ENCODE results near the gene RPGRIP1. TPM values are rescaled to one million over a fixed set of nuclear protein-coding genes. Genes with fewer than 3 reads are reported as not detected.

The RPGRIP1 gene
- total and polyA plus RNA-seq, 8 donors: 0.41 to 1.3 (median 0.64) TPM

DNA sequence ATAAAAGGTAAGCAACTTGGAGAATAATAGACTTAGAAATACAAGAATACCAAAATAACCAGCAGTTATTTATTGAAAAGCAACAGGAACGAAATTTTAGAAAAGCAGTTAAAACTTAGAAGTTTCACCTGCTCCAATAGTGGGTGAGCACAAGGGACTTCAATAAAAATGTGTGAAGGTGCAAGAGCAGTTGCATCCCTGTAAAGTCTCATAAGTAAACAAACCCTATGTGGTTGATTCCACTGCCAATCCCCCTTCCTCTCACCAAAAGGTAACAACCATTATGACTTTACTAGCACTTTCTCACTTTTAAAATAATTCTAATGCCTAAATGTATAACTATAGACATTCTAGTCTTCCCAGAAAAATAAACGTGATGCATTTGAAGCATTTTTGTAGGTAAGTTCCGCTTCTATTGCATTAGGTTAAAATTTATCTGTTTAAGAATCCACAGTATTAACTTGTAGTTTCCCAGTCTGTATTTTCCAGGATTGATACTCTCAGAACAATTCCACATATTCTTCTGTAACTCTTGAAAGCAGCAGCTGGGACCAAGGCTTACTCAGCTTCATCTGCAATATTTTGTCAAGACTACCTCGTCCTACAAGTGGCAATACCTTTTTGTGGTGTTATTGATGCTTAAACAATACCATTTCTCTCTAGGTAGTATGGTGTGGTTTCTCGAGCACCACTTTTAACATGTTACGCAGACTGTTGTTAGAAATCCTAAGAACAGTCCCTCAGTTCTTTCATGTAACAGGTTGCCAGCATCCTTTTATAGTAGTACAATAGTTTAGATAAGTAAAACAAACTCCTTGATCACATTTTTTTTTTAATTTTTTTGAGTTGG lies 42.7 kb upstream of the RPGRIP1 start:
- H3K27me3 ChIP-seq: no peaks in the 10 kb centered on the region
- DNase-seq (no peak), ATAC-seq (peak; percentile 73)
- TF ChIP-seq, protein P1, sequence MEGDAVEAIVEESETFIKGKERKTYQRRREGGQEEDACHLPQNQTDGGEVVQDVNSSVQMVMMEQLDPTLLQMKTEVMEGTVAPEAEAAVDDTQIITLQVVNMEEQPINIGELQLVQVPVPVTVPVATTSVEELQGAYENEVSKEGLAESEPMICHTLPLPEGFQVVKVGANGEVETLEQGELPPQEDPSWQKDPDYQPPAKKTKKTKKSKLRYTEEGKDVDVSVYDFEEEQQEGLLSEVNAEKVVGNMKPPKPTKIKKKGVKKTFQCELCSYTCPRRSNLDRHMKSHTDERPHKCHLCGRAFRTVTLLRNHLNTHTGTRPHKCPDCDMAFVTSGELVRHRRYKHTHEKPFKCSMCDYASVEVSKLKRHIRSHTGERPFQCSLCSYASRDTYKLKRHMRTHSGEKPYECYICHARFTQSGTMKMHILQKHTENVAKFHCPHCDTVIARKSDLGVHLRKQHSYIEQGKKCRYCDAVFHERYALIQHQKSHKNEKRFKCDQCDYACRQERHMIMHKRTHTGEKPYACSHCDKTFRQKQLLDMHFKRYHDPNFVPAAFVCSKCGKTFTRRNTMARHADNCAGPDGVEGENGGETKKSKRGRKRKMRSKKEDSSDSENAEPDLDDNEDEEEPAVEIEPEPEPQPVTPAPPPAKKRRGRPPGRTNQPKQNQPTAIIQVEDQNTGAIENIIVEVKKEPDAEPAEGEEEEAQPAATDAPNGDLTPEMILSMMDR (IDR thresholded peaks at IDR 0.05): no peak
- H3K4me3 ChIP-seq: no peak overlapping the region
- peaks cover 0 to 61% of the 10 kb centered on the region in 2 donors for H3K36me3 ChIP-seq
- intact Hi-C loops (cut with DNase I): no loop called here
- H3K27ac ChIP-seq: no peak overlapping the region
- H3K4me1 ChIP-seq: peaks cover 14 to 93% of the 10 kb centered on the region in 2 donors
- no peaks in the 10 kb centered on the region for H3K9me3 ChIP-seq

DNA sequence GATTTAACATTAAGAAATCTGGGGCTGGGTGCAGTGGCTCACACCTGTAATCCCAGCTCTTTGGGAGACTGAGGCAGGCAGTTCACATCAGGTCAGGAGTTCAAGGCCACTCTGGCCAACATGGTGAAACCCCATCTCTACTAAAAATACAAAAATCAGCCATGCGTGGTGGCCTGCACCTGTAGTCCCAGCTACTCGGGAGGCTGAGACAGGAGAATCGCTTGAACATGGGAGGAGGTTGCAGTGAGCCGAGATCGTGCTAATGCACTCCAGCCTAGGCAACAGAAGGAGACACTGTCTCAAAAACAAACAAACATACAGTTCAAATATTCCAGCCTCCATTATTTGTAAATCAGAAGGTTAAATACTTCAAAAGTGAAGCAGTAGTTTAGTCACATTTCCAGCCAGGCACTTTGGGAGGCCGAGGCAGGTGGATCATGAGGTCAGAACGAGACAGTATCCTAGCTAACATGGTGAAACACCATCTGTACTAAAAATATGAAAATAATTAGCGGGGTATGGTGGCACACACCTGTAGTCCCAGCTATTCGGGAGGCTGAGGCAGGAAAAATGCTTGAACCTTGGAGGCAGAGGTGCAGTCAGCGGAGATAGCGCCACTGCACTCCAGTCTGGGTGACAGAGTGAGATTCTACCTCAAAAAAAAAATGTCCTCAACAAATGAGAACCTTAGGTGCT lies 40.9 kb upstream of the RPGRIP1 start:
- no peak overlapping the region for H3K27ac ChIP-seq
- DNase-seq (no peak), ATAC-seq (no peak)
- no peaks in the 10 kb centered on the region for H3K27me3 ChIP-seq
- H3K4me1 ChIP-seq: peaks cover 14 to 95% of the 10 kb centered on the region in 2 donors
- H3K36me3 ChIP-seq: peaks cover 0 to 61% of the 10 kb centered on the region in 2 donors
- TF ChIP-seq, protein P1 (IDR thresholded peaks at IDR 0.05): no peak
- no peak overlapping the region for H3K4me3 ChIP-seq
- intact Hi-C loops (cut with DNase I): no loop called here
- no peaks in the 10 kb centered on the region for H3K9me3 ChIP-seq

DNA sequence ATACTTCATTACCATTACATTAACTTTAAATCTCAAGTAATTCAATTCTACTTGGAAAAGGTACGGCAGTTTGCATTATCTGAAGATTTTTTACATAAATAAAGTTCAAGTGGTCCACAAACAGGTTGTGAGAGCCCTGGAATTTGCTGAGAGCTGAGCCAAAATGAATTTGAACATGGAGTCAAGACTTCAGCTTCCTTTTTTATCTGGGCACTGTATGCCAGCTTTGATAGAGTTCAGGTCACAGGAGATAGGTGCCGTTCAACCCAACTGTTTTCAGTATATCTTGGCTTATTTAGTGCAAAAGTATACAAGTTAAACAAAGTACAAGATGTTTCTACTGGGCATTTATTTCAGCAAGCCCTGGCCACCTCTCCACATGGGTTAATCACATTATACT lies 39.5 kb upstream of the RPGRIP1 start:
- Histone ChIP-seq H3K9me3 (no peaks in the 10 kb centered on the region), H3K27ac (no peak overlapping the region), H3K4me3 (no peak overlapping the region), H3K4me1 (peaks cover 14 to 94% of the 10 kb centered on the region in 2 donors), H3K36me3 (peaks cover 0 to 67% of the 10 kb centered on the region in 2 donors), H3K27me3 (no peaks in the 10 kb centered on the region)
- DNase-seq: peak in 1 of 4 donors; percentile 24
- TF ChIP-seq, protein P1 (IDR thresholded peaks at IDR 0.05): no peak
- ATAC-seq: peak; percentile 65
- intact Hi-C loops (cut with DNase I): no loop called here

DNA sequence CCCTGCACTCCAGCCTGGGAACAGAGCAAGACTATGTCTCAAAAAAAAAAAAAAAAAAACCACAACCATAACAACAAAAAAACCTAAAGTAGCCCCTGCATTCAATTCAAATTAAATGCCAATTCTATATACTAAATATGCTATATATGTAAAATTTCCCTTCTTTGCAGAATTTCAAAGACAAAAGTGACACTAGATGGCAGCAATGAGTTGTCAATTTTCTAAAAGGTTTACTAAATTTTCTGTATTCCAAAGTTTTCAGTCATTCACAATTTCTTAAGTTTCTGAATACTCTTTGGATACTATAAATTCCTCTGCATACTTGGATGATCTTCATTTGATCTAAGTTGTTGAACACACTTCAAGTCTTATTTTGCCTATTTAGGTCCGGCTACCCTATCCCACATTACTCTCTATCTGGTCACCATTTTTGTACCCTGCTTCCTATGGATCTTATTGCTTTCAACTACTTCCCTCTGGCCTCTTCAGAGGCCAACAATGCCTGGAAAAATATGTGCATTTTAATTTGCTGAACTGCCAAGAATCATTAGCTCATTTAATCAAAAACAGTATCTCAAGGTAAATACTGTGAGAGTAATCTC lies 38.6 kb upstream of the RPGRIP1 start:
- Histone ChIP-seq H3K27ac (peak overlapping the region in 1 of 2 donors; percentile 7), H3K36me3 (peaks cover 0 to 76% of the 10 kb centered on the region in 2 donors), H3K4me3 (no peak overlapping the region), H3K27me3 (no peaks in the 10 kb centered on the region), H3K9me3 (no peaks in the 10 kb centered on the region), H3K4me1 (peaks cover 14 to 94% of the 10 kb centered on the region in 2 donors)
- intact Hi-C loops (cut with DNase I): no loop called here
- ATAC-seq: no peak
- peak in 1 of 4 donors; percentile 21 for DNase-seq
- TF ChIP-seq, protein P1 (IDR thresholded peaks at IDR 0.05): peak in 1 of 2 donors; percentile 22

DNA sequence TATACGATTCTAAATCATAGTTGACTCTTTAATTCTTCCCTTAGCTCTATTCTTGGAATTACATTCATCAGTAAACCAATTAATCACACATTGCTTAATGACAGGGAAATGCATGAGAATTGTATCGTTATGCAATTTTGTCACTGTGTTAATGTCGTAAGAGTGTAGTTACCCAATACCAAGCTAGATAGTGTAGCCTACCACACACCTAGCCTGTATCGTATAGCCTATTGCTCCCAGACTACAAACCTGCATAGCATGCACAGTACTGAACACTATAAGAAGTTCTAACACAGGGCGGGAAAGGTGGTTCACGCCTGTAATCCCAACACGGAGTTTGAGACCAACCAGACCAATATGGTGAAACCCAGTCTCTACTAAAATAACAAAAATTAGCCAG lies 35.3 kb upstream of the RPGRIP1 start:
- no peak overlapping the region for H3K4me3 ChIP-seq
- H3K9me3 ChIP-seq: no peaks in the 10 kb centered on the region
- intact Hi-C loops (cut with DNase I): no loop called here
- ATAC-seq: peak; percentile 14
- no peaks in the 10 kb centered on the region for H3K27me3 ChIP-seq
- H3K27ac ChIP-seq: no peak overlapping the region
- peaks cover 0 to 76% of the 10 kb centered on the region in 2 donors for H3K36me3 ChIP-seq
- peaks cover 16 to 96% of the 10 kb centered on the region in 2 donors for H3K4me1 ChIP-seq
- DNase-seq: no peak
- TF ChIP-seq, protein P1 (IDR thresholded peaks at IDR 0.05): no peak

Data from left lung (tissue), 10 donors.